ENCODE results near the gene STARD3. TPM values are rescaled to one million over a fixed set of nuclear protein-coding genes. Genes with fewer than 3 reads are reported as not detected.
A peak's percentile ranks its signal among the peaks of the same experiment; 100 is the strongest.

STARD3 gene
- total and polyA plus RNA-seq, 9 of the 15 experiments (the other 6 are each of a cell fraction or from before 2014, with no cell fraction given), result 0.63 to 87.0 (median 46.0) TPM

GRCh38 chr17:39687546-39688474, 50.9 kb downstream of the STARD3 start, which contains the start of gene PGAP3 (continued):
- no peak for TF ChIP-seq CHAMP1 (IDR thresholded peaks at IDR 0.05)
- no peak; the same call in 1 of the 2 replicates for TF ChIP-seq GMEB1 (CRISPR knock-in tag; IDR thresholded peaks at IDR 0.05)
- TF ChIP-seq RFX5 (IDR thresholded peaks at IDR 0.05; ENCODE audit: low read depth, low read length), result no peak
- peak; percentile 27 for TF ChIP-seq NFYB (IDR thresholded peaks at IDR 0.05; ENCODE audit: extremely low read depth, insufficient read length)
- no peak for TF ChIP-seq PBX2 (CRISPR knock-in tag; IDR thresholded peaks at IDR 0.05; ENCODE audit: low read depth)
- TF ChIP-seq PBX2 (tag; conservative IDR thresholded peaks at IDR 0.05; ENCODE audit: low read depth), result no peak
- peak; percentile 56; the same call in 1 of the 2 replicates for TF ChIP-seq CTBP1 (IDR thresholded peaks at IDR 0.05; ENCODE audit: borderline replicate concordance)
- TF ChIP-seq ZBED1 (IDR thresholded peaks at IDR 0.05), result 0 out of 2 replicates have a peak, but pooled peaks have one; percentile 43
- peak; percentile 85 to 88 for TF ChIP-seq NRF1 (conservative IDR thresholded peaks at IDR 0.05 in 1 of 2, IDR thresholded peaks at IDR 0.05 in 1 of 2)
- TF ChIP-seq ZNF316 (IDR thresholded peaks at IDR 0.05), result no peak
- no peak for TF ChIP-seq IFI16 (CRISPR knock-in tag; IDR thresholded peaks at IDR 0.05)
- 0 out of 2 replicates have a peak, but pooled peaks have one; percentile 13 for TF ChIP-seq ARID3A (IDR thresholded peaks at IDR 0.05; ENCODE audit: borderline replicate concordance, low read depth, low read length)
- TF ChIP-seq SMARCE1 (IDR thresholded peaks at IDR 0.05), result no peak
- TF ChIP-seq HOXB6 (CRISPR knock-in tag; IDR thresholded peaks at IDR 0.05; ENCODE audit: borderline replicate concordance), result no peak
- no peak for TF ChIP-seq BDP1 (IDR thresholded peaks at IDR 0.05; ENCODE audit: insufficient read depth, insufficient read length)
- peak; percentile 52; the same call in 1 of the 2 replicates for TF ChIP-seq ESRRA (IDR thresholded peaks at IDR 0.05; ENCODE audit: borderline replicate concordance, low read depth)
